H9 (cell line): Measurements from ENCODE around the gene CYFIP1. TPM values are rescaled to one million over a fixed set of nuclear protein-coding genes. Genes with fewer than 3 reads are reported as not detected.

ENCODE experiments used
- DNase-seq: peaks from one replicate; pipeline ENCODE4 v3.0.0-alpha.2; 2017
- H2AFZ ChIP-seq: one replicate; pipeline ENCODE4 v1.6.1; 2013; ENCODE audit warnings: mild to moderate bottlenecking, low read length, control low read depth, moderate library complexity
- H2AK5ac ChIP-seq: 2 replicates; pipeline ENCODE4 v1.6.1; 2013; ENCODE audit warnings: low read length, control low read depth, mixed read lengths; ENCODE audit not compliant: insufficient read length
- H2BK120ac ChIP-seq: one replicate; pipeline ENCODE4 v1.6.1; 2013; ENCODE audit warnings: low read depth, mild to moderate bottlenecking, low read length, control low read depth, inconsistent platforms; ENCODE audit not compliant: poor library complexity, severe bottlenecking
- H2BK12ac ChIP-seq: 2 replicates; pipeline ENCODE4 v1.6.1; 2013; ENCODE audit warnings: low read length, control low read depth, mixed read lengths, low read depth; ENCODE audit not compliant: insufficient read length
- H2BK15ac ChIP-seq: 2 replicates; pipeline ENCODE4 v1.6.1; 2013; ENCODE audit warnings: low read depth, low read length, control low read depth
- H2BK20ac ChIP-seq: one replicate; pipeline ENCODE4 v1.6.1; 2013; ENCODE audit warnings: low read depth, mild to moderate bottlenecking, low read length, control low read depth, inconsistent platforms; ENCODE audit not compliant: poor library complexity, severe bottlenecking
- H2BK5ac ChIP-seq: 2 replicates; pipeline ENCODE4 v1.6.1; 2013; ENCODE audit warnings: low read length, control low read depth, mixed read lengths; ENCODE audit not compliant: insufficient read length
- H3K14ac ChIP-seq: 2 replicates; pipeline ENCODE4 v1.6.1; 2013; ENCODE audit warnings: low read length, control low read depth; ENCODE audit not compliant: insufficient read depth
- H3K18ac ChIP-seq: 2 replicates; pipeline ENCODE4 v1.6.1; 2013; ENCODE audit warnings: low read depth, mild to moderate bottlenecking, mixed read lengths, low read length, control low read depth; ENCODE audit not compliant: insufficient read length
- H3K23ac ChIP-seq: 2 replicates; pipeline ENCODE4 v1.6.1; 2013; ENCODE audit warnings: low read length, control low read depth, mixed read lengths, low read depth; ENCODE audit not compliant: insufficient read length
- H3K23me2 ChIP-seq: 2 replicates; pipeline ENCODE4 v1.6.1; 2013; ENCODE audit warnings: low read depth, mild to moderate bottlenecking, mixed read lengths, low read length, control low read depth; ENCODE audit not compliant: insufficient read length, poor library complexity, severe bottlenecking
- H3K27ac ChIP-seq: 2 replicates; pipeline ENCODE4 v1.5.1; 2013; ENCODE audit warnings: low read length, control low read depth, mixed read lengths, low read depth; ENCODE audit not compliant: insufficient read length
- H3K27me3 ChIP-seq: 2 replicates; pipeline ENCODE4 v1.6.1; 2013; ENCODE audit warnings: low read length, control low read depth, inconsistent platforms; ENCODE audit not compliant: insufficient read depth
- H3K4ac ChIP-seq: 2 replicates; pipeline ENCODE4 v1.6.1; 2013; ENCODE audit warnings: low read depth, mild to moderate bottlenecking, control low read depth, inconsistent platforms, low read length, moderate library complexity
- H3K4me1 ChIP-seq: 2 replicates; pipeline ENCODE4 v1.6.1; 2013; ENCODE audit warnings: low read length, control low read depth, inconsistent platforms; ENCODE audit not compliant: insufficient read depth
- H3K4me2 ChIP-seq: 2 replicates; pipeline ENCODE4 v1.6.1; 2013; ENCODE audit warnings: low read length, control low read depth, mixed read lengths; ENCODE audit not compliant: insufficient read length, insufficient read depth
- H3K56ac ChIP-seq: 2 replicates; pipeline ENCODE4 v1.6.1; 2013; ENCODE audit warnings: low read depth, mild to moderate bottlenecking, mixed read lengths, low read length, control low read depth; ENCODE audit not compliant: insufficient read length
- H3K79me1 ChIP-seq: 2 replicates; pipeline ENCODE4 v1.6.1; 2013; ENCODE audit warnings: low read depth, mild to moderate bottlenecking, moderate library complexity, low read length, control low read depth, inconsistent platforms; ENCODE audit not compliant: insufficient read depth, poor library complexity, severe bottlenecking
- H3K79me2 ChIP-seq: 2 replicates; pipeline ENCODE4 v1.6.1; 2013; ENCODE audit warnings: low read length, control low read depth, inconsistent platforms; ENCODE audit not compliant: insufficient read depth
- H3K9ac ChIP-seq: 2 replicates; pipeline ENCODE4 v1.6.1; 2013; ENCODE audit warnings: low read length, control low read depth, mixed read lengths; ENCODE audit not compliant: insufficient read length; ENCODE audit errors: extremely low read depth
- H3K9me3 ChIP-seq: one replicate; pipeline ENCODE4 v1.6.1; 2013; ENCODE audit warnings: low read depth, low read length, inconsistent platforms; ENCODE audit not compliant: control insufficient read depth
- H3T11ph ChIP-seq: one replicate; pipeline ENCODE4 v1.6.1; 2013; ENCODE audit warnings: mild to moderate bottlenecking, low read length, control low read depth, inconsistent platforms
- H4K20me1 ChIP-seq: one replicate; pipeline ENCODE4 v1.6.1; 2013; ENCODE audit not compliant: control insufficient read depth, insufficient read length, insufficient read depth
- H4K5ac ChIP-seq: 2 replicates; pipeline ENCODE4 v1.6.1; 2013; ENCODE audit warnings: low read depth, mild to moderate bottlenecking, mixed read lengths, low read length, control low read depth; ENCODE audit not compliant: insufficient read length
- H4K8ac ChIP-seq: replicated peaks from 2 replicates; pipeline ENCODE4 v1.6.1; 2013; ENCODE audit warnings: low read length, control low read depth, mixed read lengths, low read depth; ENCODE audit not compliant: insufficient read length
- H4K91ac ChIP-seq: 2 replicates; pipeline ENCODE4 v1.6.1; 2013; ENCODE audit warnings: low read depth, mild to moderate bottlenecking, moderate library complexity, mixed read lengths, low read length, control low read depth; ENCODE audit not compliant: insufficient read length
- H3K27ac Mint-ChIP-seq, 3 experiments: 2 replicates in 2 of 3; 3 replicates in 1 of 3; pipeline ENCODE4 v1.8.0; 2020 to 2021; ENCODE audit warnings: mixed read lengths in 3 of 3, mild to moderate bottlenecking in 1 of 3, moderate library complexity in 1 of 3
- H3K27me3 Mint-ChIP-seq: 2 replicates; pipeline ENCODE4 v1.8.0; 2021; ENCODE audit warnings: low read depth, mild to moderate bottlenecking, moderate library complexity, mixed read lengths
- H3K36me3 Mint-ChIP-seq, 3 experiments: 2 replicates in 2 of 3; 3 replicates in 1 of 3; pipeline ENCODE4 v1.8.0; 2020 to 2021; ENCODE audit warnings: low read depth in 3 of 3, mixed read lengths in 3 of 3; ENCODE audit not compliant: insufficient read depth in 1 of 3
- H3K4me1 Mint-ChIP-seq, 2 experiments: 2 replicates each; pipeline ENCODE4 v1.8.0; 2020; ENCODE audit warnings: mixed read lengths in 2 of 2
- H3K4me3 Mint-ChIP-seq, 2 experiments: 2 replicates in 1 of 2; 3 replicates in 1 of 2; pipeline ENCODE4 v1.8.0; 2020 to 2021; ENCODE audit warnings: mild to moderate bottlenecking in 2 of 2, mixed read lengths in 2 of 2, moderate library complexity in 1 of 2
- H3K9me3 Mint-ChIP-seq, 2 experiments: 2 replicates in 1 of 2; 3 replicates in 1 of 2; pipeline ENCODE4 v1.8.0; 2020; ENCODE audit warnings: mild to moderate bottlenecking in 2 of 2, mixed read lengths in 2 of 2, moderate library complexity in 1 of 2
- CTCF ChIP-seq: fragments of 200-600 bp; sonication (generic); conservative IDR thresholded peaks from 3 replicates; pipeline ENCODE4 v1.8.0; 2021; ENCODE audit warnings: antibody characterized with exemption, mild to moderate bottlenecking
- WGBS: extraction: QIAGEN DNeasy Blood & Tissue Kit; methylation state at CpG from one replicate; pipeline ENCODE4 v1.1.7; 2013; ENCODE audit warnings: missing lambda C conversion rate, low lambda C conversion rate, mixed read lengths; ENCODE audit not compliant: insufficient read length; ENCODE audit errors: extremely low coverage; 5-methylcytosine and 5-hydroxymethylcytosine counted together
- total RNA-seq: library from RNA; stranded (reverse); gene quantifications from 2 replicates; pipeline ENCODE4 v1.2.1, GENCODE V29; 2021

The CYFIP1 gene
- total RNA-seq, 1 experiment from 2014 or later = 71.2 TPM

GRCh38 chr15:22887157-22887951 is 92.8 kb downstream of the CYFIP1 start:
- Histone ChIP-seq H3K18ac (no peak overlapping the region), H2BK20ac (no peak overlapping the region), H3K14ac (no peak overlapping the region), H3K23me2 (no peaks in the 10 kb centered on the region), H3T11ph (no peak overlapping the region), H3K4ac (no peak overlapping the region), H4K91ac (no peak overlapping the region), H3K27me3 (no peaks in the 10 kb centered on the region), H3K27ac (no peak overlapping the region), H3K4me2 (no peak overlapping the region), H3K23ac (no peak overlapping the region), H3K4me1 (no peaks in the 10 kb centered on the region; the same call in 1 of the 2 replicates), H4K20me1 (no peaks in the 10 kb centered on the region), H2BK5ac (no peak overlapping the region), H3K9me3 (no peaks in the 10 kb centered on the region), H2AK5ac (no peak overlapping the region), H4K8ac (no peak overlapping the region), H2BK12ac (no peak overlapping the region), H2BK15ac (no peak overlapping the region), H2AFZ (no peak overlapping the region), H3K79me2 (no peaks in the 10 kb centered on the region), H2BK120ac (no peak overlapping the region), H4K5ac (no peak overlapping the region), H3K9ac (no peak overlapping the region), H3K79me1 (no peaks in the 10 kb centered on the region), H3K56ac (no peak overlapping the region)
- H3K9me3 Mint-ChIP-seq = no peaks in the 10 kb centered on the region
- H3K27ac Mint-ChIP-seq = peak overlapping the region in 1 of 3 experiments; percentile 78; a peak in 2 of 7 replicates
- no peak for TF ChIP-seq CTCF
- H3K36me3 Mint-ChIP-seq = peaks cover 8 to 25% (median 17%) of the 10 kb centered on the region in 3 experiments; a peak in 6 of 7 replicates
- no CpG with 5 or more reads among the region's 14 CpGs for WGBS
- H3K4me1 Mint-ChIP-seq = peaks cover 4% of the 10 kb centered on the region in 2 experiments
- no peak for DNase-seq
- H3K27me3 Mint-ChIP-seq = no peaks in the 10 kb centered on the region
- H3K4me3 Mint-ChIP-seq = no peak overlapping the region
